SK-N-SH (cell line): Measurements from ENCODE around the gene APOC3.
A peak's percentile ranks its signal among the peaks of the same experiment; 100 is the strongest.

Experiments
- EP300 ChIP-seq, 2 experiments: IDR thresholded peaks; 2 replicates each; pipeline versions ENCODE4 v1.4.0 to v1.6.1; 2012; ENCODE audit warnings: borderline replicate concordance in 1 of 2, low read depth in 1 of 2, low read length in 1 of 2
- JUND ChIP-seq: IDR thresholded peaks from 2 replicates; pipeline ENCODE4 v1.4.0; 2012
- NFIC ChIP-seq: IDR thresholded peaks from 2 replicates; pipeline ENCODE4 v1.4.0; 2012; ENCODE audit warnings: borderline replicate concordance
- RFX5 ChIP-seq: IDR thresholded peaks from 2 replicates; pipeline ENCODE4 v1.6.1; 2012; ENCODE audit warnings: mild to moderate bottlenecking, improper control_type of control experiment, low read length
- SMC3 ChIP-seq: IDR thresholded peaks from 2 replicates; pipeline ENCODE4 v1.6.1; 2012; ENCODE audit warnings: low read depth, low read length, improper control_type of control experiment
- TCF12 ChIP-seq: IDR thresholded peaks from 2 replicates; pipeline ENCODE4 v1.4.0; 2012
- YY1 ChIP-seq: IDR thresholded peaks from 2 replicates; pipeline ENCODE4 v1.4.0; 2012; ENCODE audit warnings: low read depth, mild to moderate bottlenecking
- TF ChIP-seq, protein P1 (sequence below): fragments of 200-600 bp; sonication (generic); IDR thresholded peaks from 2 replicates; pipeline ENCODE4 v1.6.1; 2017; ENCODE audit warnings: antibody characterized with exemption, mild to moderate bottlenecking, moderate library complexity
- TF ChIP-seq, protein P2 (sequence below): IDR thresholded peaks from 2 replicates; pipeline ENCODE4 v1.6.1; 2012; ENCODE audit warnings: mild to moderate bottlenecking, low read depth, low read length, moderate library complexity

DNA sequence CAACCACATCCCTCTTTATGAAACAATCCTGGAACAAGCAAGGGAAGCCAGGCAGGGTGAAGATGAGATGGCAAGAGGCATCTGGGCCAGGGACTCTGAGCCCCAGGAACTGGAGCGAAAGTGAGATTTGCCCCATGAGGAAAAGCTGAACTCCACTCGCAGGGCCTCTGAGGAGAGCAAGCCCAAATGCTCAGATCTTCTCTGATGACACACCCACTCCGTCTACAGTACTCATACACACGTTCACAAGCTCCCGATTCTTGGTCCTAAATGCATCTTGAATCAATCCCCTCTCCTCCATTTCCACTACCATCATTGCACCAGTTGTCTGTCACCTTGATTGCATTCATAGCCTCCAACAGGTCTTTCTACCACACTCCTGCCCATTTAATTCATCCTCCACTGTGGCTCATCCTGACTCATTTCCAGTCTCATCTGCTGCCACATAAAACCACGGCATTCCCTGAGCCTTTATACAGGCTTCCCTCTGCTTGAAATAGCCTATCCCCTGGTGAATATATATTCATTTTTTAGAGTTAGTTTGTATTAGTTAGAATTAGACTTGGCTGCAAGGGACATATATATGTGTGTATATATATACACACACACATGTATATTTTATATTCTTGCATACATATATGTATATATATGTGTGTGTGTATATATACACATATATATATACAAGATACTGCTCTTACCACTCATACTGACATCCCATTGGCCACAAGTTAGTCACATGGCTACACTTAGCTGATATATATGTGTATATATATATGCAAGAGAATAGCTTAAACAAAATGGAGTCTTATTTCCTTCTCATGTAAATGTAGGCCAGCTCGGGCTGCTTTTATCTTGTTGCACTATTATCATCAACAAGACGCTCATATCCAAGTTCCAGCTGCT is 36.6 kb upstream of the APOC3 start:
- TF ChIP-seq RFX5 (no peak), TCF12 (peak; percentile 45), JUND (no peak; the same call in 1 of the 2 replicates), NFIC (0 out of 2 replicates have a peak, but pooled peaks have one; percentile 17), EP300 (IDR thresholded peaks at IDR 0.05; ENCODE audit: borderline replicate concordance in 1 of 2, low read depth in 1 of 2, low read length in 1 of 2) (no peak), YY1 (no peak), SMC3 (no peak)
- TF ChIP-seq, protein P1, sequence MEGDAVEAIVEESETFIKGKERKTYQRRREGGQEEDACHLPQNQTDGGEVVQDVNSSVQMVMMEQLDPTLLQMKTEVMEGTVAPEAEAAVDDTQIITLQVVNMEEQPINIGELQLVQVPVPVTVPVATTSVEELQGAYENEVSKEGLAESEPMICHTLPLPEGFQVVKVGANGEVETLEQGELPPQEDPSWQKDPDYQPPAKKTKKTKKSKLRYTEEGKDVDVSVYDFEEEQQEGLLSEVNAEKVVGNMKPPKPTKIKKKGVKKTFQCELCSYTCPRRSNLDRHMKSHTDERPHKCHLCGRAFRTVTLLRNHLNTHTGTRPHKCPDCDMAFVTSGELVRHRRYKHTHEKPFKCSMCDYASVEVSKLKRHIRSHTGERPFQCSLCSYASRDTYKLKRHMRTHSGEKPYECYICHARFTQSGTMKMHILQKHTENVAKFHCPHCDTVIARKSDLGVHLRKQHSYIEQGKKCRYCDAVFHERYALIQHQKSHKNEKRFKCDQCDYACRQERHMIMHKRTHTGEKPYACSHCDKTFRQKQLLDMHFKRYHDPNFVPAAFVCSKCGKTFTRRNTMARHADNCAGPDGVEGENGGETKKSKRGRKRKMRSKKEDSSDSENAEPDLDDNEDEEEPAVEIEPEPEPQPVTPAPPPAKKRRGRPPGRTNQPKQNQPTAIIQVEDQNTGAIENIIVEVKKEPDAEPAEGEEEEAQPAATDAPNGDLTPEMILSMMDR, result no peak
- TF ChIP-seq, protein P2, sequence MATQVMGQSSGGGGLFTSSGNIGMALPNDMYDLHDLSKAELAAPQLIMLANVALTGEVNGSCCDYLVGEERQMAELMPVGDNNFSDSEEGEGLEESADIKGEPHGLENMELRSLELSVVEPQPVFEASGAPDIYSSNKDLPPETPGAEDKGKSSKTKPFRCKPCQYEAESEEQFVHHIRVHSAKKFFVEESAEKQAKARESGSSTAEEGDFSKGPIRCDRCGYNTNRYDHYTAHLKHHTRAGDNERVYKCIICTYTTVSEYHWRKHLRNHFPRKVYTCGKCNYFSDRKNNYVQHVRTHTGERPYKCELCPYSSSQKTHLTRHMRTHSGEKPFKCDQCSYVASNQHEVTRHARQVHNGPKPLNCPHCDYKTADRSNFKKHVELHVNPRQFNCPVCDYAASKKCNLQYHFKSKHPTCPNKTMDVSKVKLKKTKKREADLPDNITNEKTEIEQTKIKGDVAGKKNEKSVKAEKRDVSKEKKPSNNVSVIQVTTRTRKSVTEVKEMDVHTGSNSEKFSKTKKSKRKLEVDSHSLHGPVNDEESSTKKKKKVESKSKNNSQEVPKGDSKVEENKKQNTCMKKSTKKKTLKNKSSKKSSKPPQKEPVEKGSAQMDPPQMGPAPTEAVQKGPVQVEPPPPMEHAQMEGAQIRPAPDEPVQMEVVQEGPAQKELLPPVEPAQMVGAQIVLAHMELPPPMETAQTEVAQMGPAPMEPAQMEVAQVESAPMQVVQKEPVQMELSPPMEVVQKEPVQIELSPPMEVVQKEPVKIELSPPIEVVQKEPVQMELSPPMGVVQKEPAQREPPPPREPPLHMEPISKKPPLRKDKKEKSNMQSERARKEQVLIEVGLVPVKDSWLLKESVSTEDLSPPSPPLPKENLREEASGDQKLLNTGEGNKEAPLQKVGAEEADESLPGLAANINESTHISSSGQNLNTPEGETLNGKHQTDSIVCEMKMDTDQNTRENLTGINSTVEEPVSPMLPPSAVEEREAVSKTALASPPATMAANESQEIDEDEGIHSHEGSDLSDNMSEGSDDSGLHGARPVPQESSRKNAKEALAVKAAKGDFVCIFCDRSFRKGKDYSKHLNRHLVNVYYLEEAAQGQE, result no peak
